GM21390 (cell line): ENCODE data around the gene ANKRD44.

ENCODE experiments used
- ATAC-seq: cut with Tn5 transposase; IDR thresholded peaks from one replicate; pipeline ENCODE4 v1.9.1; 2021; ENCODE audit not compliant: unreplicated experiment

The ANKRD44 gene

GRCh38 chr2:197210430-197210829, 100.2 kb downstream of the ANKRD44 start:
- no peak for ATAC-seq

GRCh38 chr2:197209742-197210408, 100.7 kb downstream of the ANKRD44 start:
- peak; percentile 32 for ATAC-seq

GRCh38 chr2:197209246-197209645, 101.3 kb downstream of the ANKRD44 start:
- ATAC-seq: no peak

- no peak for ATAC-seq
These were observed 101.7 kb downstream of the ANKRD44 start for GRCh38 chr2:197208841-197209240.

- ATAC-seq: no peak
These were observed 102.6 kb downstream of the ANKRD44 start for GRCh38 chr2:197208024-197208423.

GRCh38 chr2:197207598-197207997, 103.0 kb downstream of the ANKRD44 start:
- ATAC-seq: no peak

GRCh38 chr2:197207106-197207505, 103.5 kb downstream of the ANKRD44 start:
- ATAC-seq: no peak

GRCh38 chr2:197205585-197206215, 104.9 kb downstream of the ANKRD44 start:
- peak; percentile 58 for ATAC-seq

- no peak for ATAC-seq
These were observed 105.9 kb downstream of the ANKRD44 start for GRCh38 chr2:197204519-197205250.

GRCh38 chr2:197201874-197202273, 108.7 kb downstream of the ANKRD44 start:
- ATAC-seq: no peak

- ATAC-seq: no peak
These were observed 109.9 kb downstream of the ANKRD44 start for GRCh38 chr2:197200762-197201058.

GRCh38 chr2:197200051-197200761, 110.4 kb downstream of the ANKRD44 start:
- no peak for ATAC-seq

- peak; percentile 98 for ATAC-seq
These were observed 111.7 kb downstream of the ANKRD44 start for GRCh38 chr2:197198890-197199289.

- ATAC-seq: no peak
These were observed 112.7 kb downstream of the ANKRD44 start for GRCh38 chr2:197197895-197198311.

- no peak for ATAC-seq
These were observed 113.9 kb downstream of the ANKRD44 start for GRCh38 chr2:197196541-197197180.

- ATAC-seq: no peak
These were observed 115.1 kb downstream of the ANKRD44 start for GRCh38 chr2:197195518-197195917.

- ATAC-seq: peak; percentile 60
These were observed 118.6 kb downstream of the ANKRD44 start for GRCh38 chr2:197191940-197192322.

- peak; percentile 55 for ATAC-seq
These were observed 119.2 kb downstream of the ANKRD44 start for GRCh38 chr2:197191177-197191939.

GRCh38 chr2:197190100-197190432, 120.5 kb downstream of the ANKRD44 start:
- ATAC-seq: no peak

- no peak for ATAC-seq
These were observed 121.0 kb downstream of the ANKRD44 start for GRCh38 chr2:197189426-197190099.
